ENCODE results near the gene FILIP1L.

The FILIP1L gene

DNA sequence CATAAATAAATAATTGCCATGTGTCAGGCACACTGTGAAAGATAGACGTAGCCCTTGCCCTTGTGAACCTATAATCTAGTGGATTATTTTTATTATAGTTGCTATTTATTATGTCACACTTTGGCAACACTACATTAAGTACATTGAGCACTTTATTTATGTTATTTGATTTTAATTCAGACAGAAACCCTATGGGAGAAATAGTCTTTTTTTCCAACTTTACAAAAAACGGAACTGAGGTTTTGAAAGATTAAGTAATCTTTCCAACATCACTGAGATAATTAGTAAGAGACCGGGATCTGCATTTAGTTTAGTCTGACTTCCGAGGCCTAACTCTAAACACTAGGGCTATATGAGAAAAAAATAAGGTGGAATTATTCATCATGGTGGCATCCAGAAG is 2.8 kb upstream of the FILIP1L start:
- H3K4me3 ChIP-seq (ENCODE audit: low read depth, low read length), result no peak overlapping the region
- TF ChIP-seq, protein P1, sequence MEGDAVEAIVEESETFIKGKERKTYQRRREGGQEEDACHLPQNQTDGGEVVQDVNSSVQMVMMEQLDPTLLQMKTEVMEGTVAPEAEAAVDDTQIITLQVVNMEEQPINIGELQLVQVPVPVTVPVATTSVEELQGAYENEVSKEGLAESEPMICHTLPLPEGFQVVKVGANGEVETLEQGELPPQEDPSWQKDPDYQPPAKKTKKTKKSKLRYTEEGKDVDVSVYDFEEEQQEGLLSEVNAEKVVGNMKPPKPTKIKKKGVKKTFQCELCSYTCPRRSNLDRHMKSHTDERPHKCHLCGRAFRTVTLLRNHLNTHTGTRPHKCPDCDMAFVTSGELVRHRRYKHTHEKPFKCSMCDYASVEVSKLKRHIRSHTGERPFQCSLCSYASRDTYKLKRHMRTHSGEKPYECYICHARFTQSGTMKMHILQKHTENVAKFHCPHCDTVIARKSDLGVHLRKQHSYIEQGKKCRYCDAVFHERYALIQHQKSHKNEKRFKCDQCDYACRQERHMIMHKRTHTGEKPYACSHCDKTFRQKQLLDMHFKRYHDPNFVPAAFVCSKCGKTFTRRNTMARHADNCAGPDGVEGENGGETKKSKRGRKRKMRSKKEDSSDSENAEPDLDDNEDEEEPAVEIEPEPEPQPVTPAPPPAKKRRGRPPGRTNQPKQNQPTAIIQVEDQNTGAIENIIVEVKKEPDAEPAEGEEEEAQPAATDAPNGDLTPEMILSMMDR (IDR thresholded peaks at IDR 0.05; ENCODE audit: borderline replicate concordance, insufficient read depth, low read depth, low read length), result no peak

DNA sequence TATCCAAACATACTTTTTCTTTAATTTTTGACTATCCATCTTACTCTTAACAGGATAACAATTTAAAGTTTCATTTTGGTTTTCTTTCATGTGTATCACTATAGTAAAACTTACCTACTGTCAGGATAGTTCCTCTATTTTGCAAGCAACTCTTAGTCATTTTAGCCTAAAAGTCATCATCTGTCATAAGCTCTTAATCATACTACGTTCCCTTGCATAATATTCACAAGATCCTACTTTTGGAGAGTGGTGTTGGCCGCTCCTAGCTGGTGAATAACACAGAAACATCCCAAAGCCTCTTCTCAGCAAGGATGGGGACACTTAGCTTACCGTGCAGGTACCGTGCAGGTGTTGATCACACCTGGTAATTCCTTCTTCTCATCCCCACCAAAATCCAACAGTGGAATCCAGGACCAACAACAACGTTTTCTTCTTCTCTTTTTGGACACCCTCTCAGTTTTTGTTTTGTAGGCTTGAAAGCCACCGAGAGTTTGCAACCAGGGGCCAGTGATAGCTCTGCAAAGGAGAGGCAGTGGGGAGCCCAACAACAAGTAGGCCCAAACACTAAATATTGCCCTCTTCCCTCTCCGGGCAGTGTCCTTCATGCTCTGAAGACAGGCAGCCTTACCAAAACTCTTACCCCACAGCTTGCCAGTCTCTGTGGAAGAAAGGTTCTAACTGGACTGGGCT is 433 bp downstream of the FILIP1L start:
- H3K4me3 ChIP-seq (ENCODE audit: low read depth, low read length), result no peak overlapping the region
- TF ChIP-seq, protein P1 (IDR thresholded peaks at IDR 0.05; ENCODE audit: borderline replicate concordance, insufficient read depth, low read depth, low read length), result no peak

DNA sequence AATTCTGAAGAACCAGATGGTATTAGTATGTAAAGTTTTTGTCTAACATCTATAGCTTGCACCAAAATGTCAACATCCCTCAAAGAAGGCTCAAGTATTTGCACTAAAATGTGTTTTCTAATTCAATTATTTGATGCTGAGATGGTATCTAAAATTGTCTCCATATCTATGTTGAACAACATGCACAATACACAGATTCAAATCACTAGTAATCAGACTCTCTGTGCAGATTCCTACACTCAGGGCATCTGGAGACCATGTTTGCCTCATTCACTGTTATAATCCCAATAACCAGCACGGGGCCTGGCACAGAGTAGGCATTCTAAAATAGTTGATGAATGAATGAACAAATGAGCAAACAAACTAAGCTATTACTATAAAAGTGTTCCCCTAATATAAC is 2.6 kb downstream of the FILIP1L start:
- TF ChIP-seq, protein P1 (IDR thresholded peaks at IDR 0.05; ENCODE audit: borderline replicate concordance, insufficient read depth, low read depth, low read length), result no peak
- no peak overlapping the region for H3K4me3 ChIP-seq (ENCODE audit: low read depth, low read length)

DNA sequence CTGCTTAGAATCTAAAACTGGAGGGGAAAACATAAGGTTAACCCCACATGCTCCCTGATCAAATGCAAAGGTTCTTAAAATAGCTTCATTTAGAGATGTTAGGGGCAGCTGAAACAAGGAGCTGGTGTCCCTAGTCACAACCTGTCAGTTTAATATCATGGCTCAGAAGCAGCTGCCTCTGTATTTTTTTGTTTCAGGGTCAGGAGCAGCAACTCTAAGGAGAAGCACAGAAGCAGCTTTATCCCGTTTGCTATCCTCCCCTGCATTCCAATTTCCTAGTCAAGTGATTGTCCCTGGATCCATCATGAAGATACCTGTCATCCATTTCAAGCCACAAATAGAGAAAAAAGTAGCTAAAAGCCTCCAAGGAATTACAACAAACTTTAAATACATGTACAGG is 4.1 kb downstream of the FILIP1L start:
- TF ChIP-seq, protein P1 (IDR thresholded peaks at IDR 0.05; ENCODE audit: borderline replicate concordance, insufficient read depth, low read depth, low read length), result no peak
- no peak overlapping the region for H3K4me3 ChIP-seq (ENCODE audit: low read depth, low read length)

DNA sequence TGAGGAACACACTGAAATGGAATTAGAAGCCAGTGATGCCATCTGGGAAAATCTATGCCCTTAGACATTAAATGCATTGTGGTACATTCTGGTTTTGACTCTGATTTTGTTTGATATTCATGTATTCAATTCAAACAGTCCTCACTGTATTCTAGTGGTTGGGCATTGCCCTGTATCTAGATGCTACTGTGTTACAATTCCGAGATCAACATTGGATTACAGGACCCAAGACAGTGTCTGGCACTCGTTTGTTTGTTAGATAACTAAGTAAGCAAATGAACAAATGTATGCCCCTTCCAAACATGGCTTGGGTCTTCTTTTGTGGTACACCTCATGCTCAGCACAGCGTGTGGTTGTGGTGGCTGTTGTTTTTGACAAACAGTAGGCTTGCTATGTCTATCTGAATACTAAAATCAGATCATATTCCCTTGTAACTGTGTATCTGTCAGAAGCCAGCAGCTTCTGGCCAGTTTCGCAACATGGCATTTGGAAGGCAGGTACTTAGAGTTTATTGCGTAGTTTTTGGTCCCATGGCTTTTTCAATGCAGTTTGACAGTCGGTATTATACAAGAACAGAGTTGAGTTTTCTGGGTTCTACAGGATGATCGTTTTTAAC is 5.7 kb downstream of the FILIP1L start:
- no peak overlapping the region for H3K4me3 ChIP-seq (ENCODE audit: low read depth, low read length)
- TF ChIP-seq, protein P1 (IDR thresholded peaks at IDR 0.05; ENCODE audit: borderline replicate concordance, insufficient read depth, low read depth, low read length), result no peak

DNA sequence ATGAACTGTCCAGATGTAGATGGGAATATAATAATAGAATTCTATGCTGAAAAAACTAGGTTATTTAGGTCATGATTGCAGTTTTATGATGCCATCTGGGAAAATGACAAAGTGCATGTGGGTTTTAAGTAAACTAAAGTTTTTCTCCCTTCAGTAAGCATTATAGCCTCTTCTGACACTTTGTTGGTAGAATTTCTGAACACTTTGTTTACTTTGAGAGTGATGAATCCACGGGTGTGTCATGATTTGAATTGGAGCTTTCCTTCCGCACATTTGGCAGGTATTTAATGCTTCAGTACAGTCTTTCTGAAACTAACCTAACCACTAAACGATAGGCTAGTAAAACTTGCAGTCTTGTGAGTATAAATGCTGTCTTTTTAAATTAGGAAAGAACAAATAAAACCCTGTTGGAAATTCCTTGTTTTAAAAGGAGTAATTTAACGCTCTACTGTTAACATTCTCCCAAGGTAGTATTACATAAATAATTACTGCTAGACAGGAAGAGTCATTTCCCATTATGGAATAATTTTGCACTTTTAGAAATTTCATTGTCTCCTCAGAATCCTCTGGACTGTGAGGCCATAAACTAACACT is 7.0 kb downstream of the FILIP1L start:
- no peak overlapping the region for H3K4me3 ChIP-seq (ENCODE audit: low read depth, low read length)
- TF ChIP-seq, protein P1 (IDR thresholded peaks at IDR 0.05; ENCODE audit: borderline replicate concordance, insufficient read depth, low read depth, low read length), result no peak

Data from GM12875 (cell line).